Medulla oblongata (tissue), 1 donor: ENCODE measurements around the gene TENT5C.

Experiments
- DNase-seq: peaks from one replicate; pipeline ENCODE4 v3.0.0-alpha.2; 2015; ENCODE audit errors: extremely low spot score

TENT5C gene

GRCh38 chr1:117613249-117613968 is 7.6 kb downstream of the TENT5C start:
- no peak for DNase-seq

GRCh38 chr1:117613969-117614729 is 8.3 kb downstream of the TENT5C start:
- no peak for DNase-seq

- no peak for DNase-seq
These were observed 9.6 kb downstream of the TENT5C start for GRCh38 chr1:117615474-117615873.

- no peak for DNase-seq
These were observed 10.5 kb downstream of the TENT5C start for GRCh38 chr1:117616356-117616755.

GRCh38 chr1:117616967-117617366 is 11.1 kb downstream of the TENT5C start:
- no peak for DNase-seq

GRCh38 chr1:117618450-117619122 is 12.7 kb downstream of the TENT5C start:
- DNase-seq: no peak

- no peak for DNase-seq
These were observed 14.6 kb downstream of the TENT5C start for GRCh38 chr1:117620440-117620839.

GRCh38 chr1:117621316-117621715 is 15.5 kb downstream of the TENT5C start:
- no peak for DNase-seq

- no peak for DNase-seq
These were observed 16.9 kb downstream of the TENT5C start for GRCh38 chr1:117622726-117623125.

- no peak for DNase-seq
These were observed 17.3 kb downstream of the TENT5C start for GRCh38 chr1:117623141-117623540.

- no peak for DNase-seq
These were observed 17.9 kb downstream of the TENT5C start for GRCh38 chr1:117623698-117624097.

- DNase-seq: no peak
These were observed 21.8 kb downstream of the TENT5C start for GRCh38 chr1:117627546-117628130.

GRCh38 chr1:117628343-117628742 is 22.5 kb downstream of the TENT5C start:
- DNase-seq: no peak

GRCh38 chr1:117629625-117630422 is 24.0 kb downstream of the TENT5C start:
- DNase-seq: no peak

GRCh38 chr1:117630423-117630998 is 24.7 kb downstream of the TENT5C start:
- no peak for DNase-seq

GRCh38 chr1:117631359-117632160 is 25.7 kb downstream of the TENT5C start:
- DNase-seq: no peak

GRCh38 chr1:117632269-117633067 is 26.6 kb downstream of the TENT5C start:
- DNase-seq: no peak

GRCh38 chr1:117633068-117633345 is 27.2 kb downstream of the TENT5C start:
- DNase-seq: no peak

GRCh38 chr1:117633423-117633822 is 27.6 kb downstream of the TENT5C start:
- peak; percentile 23 for DNase-seq

- DNase-seq: no peak
These were observed 28.1 kb downstream of the TENT5C start for GRCh38 chr1:117633936-117634335.
